HG02642 (cell line): ENCODE data around the gene NADK2.

Experiments
- ATAC-seq: cut with Tn5 transposase; IDR thresholded peaks from one replicate; pipeline ENCODE4 v1.9.1; 2021; ENCODE audit warnings: mild to moderate bottlenecking; ENCODE audit not compliant: unreplicated experiment, poor library complexity

NADK2 gene

DNA sequence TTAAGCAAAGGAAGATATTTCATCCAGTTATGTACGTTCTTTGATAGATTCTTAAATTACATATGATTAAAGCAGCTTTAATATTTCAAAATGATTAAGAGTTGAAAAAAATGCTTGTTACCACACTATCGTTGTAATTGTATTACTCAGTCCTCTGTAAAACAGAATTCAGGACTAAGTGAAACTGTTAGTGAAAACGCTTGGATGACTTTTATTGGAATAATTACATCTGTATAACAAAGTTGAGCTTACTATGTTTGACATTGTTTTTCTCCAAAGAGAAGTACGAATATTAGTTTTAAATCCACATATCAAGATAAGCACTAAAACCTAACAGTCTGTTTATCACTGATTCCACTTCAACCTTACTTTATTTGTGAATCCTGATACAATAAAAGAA, 8.7 kb upstream of the NADK2 start:
- no peak for ATAC-seq

DNA sequence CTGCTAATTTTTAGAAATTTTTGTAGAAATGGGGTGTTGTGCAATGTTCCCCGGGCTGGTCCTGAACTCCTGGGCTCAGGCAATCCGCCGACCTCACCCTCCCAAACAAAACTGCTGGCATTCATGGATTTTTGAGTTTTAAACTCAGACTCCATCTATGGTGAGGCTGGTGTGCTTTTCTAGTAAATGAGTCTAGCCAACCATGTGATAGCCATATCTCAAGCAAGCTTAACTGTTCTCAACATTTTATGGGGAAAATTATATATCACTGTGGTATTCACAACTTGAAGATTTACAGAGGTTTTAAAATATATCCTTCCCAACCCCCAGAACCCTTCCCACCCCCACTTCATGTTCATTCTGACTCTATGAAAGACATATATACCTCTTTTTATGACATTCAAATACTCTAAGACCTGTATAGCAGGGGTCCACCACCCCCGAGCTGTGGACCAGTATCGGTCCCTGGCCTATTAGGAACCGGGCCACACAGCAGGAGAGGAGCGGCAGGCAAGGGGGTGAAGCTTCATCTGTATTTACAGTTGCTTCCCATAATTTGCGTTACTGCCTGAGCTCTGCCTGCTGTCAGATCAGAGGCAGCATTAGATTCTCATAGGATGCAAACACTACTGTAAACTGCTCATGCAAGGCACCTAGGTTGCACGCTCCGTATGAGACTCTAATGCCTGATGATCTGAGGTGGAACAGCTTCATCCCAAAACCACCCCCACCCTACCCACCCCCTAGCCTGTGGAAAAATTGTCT, 4.5 kb upstream of the NADK2 start:
- ATAC-seq, result no peak

DNA sequence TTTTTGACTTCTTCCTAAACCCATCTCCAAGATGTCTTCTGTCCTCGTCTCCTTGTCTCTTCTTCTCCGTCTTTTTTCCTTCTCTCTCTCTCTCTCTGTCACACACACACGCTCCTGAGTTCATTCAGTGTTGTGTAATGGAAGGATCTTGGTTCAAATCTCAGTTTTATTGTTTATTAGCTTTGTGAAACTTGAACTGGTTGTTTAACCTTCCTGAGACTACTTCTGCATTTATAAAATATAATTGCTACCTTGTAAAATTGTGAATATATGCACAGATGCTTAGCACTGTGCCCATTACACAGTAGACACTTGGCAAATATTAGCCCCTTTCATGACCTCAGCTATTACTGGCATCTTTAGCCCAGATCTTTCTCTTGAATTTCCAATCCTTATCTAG, 2.4 kb upstream of the NADK2 start:
- ATAC-seq, result no peak

DNA sequence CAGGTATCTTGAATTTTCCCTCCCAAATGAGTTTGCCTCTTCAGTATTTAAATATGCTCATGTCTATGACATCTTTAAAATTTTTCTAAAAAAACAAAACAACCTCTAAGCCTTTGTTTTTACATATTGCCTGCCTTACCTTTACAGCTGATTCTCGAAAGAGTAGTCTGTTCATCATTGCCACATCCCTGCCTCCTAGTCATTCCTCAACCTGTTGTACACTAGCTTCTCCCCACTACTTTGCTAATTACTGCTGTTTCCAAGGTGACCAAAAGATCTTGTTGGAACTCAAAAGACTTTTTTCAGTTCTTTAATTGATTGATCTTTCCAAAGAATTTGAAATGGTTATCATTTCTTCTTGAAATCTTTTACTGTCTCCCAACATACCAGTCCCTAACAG, 1.9 kb upstream of the NADK2 start:
- ATAC-seq, result no peak

DNA sequence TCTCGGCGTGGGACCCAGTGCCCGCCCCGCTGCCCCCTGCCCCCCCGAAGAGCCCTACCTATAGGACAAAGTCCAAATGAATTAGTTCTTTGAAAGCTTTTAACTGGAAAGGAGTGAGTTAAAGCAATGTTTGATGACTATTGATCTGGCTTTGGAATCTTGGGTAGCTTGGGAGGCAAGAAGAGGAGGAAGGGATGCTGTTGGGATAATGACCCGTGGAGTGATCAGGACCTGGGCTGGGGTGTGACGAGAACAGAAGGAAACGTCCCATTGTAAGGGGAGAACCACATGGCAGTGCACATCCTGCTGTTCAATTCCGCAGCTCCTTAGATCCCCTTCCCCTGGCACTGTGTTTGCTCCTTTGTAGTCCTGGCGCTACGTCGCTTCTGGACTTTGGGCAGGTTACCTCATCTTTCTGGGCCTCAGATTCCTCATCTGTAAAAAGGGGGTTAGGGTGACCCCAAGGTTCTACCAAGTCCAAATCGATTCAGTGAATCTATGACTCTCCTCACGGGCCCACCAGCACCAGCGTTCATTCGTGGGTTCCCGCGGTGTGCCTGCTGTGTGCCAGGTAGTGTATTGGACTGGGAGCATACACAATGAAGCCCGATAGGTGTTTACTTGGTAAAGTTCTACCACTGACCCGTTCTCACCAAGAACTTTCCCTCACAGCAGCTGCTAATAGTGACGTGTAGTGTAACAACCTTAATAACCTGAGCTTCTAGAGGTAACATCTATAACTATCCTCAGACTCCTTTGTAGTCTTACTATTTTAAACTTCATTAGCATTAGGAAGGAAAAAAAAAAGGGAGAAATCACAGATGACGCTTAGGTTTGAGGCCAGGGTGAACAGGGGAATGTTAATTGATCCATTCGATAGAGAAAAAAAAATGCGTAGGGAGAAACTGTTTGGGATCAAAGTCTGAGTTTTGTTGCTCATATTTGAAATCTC, 1.1 kb upstream of the NADK2 start:
- no peak for ATAC-seq

DNA sequence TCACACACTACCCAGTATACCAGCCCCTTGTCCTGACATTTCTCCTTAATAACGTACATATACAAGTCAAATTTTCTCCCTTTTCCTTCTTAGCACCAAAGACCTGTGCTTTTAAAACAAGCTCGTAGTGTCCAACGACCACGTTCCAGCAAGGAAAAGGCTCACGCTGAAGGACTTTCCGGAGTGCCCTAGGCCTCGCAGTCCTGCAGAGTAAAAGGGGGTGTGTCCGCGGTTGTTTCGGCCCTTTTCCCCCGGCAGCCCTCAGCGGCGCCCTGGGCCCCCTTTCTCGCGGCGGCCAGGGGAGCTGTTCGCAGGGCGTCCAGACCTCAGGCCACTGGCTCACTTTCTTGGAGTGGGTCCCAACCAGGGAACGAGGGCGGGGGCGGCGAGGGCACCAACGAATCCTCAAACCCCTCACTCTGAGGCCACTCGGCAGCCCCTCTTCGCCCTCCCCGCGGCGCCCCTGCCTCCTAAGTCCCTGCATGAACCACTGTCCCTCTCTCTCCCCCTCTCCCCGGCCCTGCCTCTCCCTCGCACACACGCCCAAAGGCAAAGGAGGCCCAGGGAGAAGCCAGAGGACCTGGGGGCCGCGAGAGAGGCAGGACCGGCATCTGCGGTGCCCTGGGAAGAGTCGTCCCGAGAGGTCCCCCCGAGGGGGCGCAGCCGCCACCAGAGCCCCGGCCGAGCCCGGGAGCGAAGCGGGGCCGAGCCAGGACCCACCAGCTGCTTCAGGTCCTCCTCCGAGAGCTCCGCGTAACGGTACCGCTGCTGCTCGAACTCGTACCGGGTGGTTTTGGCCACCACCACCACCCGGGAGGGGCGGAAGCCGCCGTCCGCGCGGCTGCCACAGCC, 720 bp downstream of the NADK2 start:
- peak; percentile 27 for ATAC-seq

DNA sequence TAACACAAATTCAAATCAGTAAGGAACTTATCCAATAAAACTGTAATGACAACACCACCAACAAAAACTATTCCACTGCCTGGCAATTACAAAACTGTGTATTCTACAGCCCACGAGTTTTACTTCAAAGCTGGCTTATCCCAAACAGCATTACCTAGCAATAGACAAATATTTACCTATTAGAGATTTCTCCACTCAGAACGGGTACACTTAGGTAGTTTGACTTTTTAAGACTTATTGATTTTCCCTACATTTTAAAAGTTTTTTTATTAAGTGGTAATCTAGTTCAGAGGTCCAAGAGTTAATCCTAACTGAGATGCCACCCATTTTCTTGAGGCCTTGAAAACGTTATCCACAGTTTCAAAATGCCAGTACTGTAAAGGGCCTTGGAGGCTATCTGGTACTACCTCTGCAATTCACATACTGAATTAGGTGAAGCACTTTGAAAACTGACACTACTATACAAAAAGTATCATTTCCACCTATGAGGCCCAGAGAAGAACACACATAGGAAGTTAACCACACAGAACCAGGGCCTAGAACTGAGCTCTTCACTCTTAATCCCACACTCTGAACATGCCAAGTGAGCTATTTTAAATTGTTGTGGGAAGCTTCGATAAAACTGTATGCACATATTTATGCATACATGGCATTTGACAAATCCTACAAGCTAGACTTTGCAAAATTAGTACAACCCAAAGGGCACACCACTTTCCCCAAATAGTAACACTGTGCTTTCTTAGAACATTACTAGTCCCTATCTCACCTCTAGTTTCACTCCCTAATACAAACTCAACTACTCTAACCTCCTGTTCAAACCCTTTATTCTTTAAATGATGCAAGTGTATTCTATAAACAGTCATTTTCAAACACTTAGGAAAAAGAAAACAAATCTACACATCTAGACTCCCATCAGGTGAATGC, 2.1 kb downstream of the NADK2 start:
- ATAC-seq, result no peak

DNA sequence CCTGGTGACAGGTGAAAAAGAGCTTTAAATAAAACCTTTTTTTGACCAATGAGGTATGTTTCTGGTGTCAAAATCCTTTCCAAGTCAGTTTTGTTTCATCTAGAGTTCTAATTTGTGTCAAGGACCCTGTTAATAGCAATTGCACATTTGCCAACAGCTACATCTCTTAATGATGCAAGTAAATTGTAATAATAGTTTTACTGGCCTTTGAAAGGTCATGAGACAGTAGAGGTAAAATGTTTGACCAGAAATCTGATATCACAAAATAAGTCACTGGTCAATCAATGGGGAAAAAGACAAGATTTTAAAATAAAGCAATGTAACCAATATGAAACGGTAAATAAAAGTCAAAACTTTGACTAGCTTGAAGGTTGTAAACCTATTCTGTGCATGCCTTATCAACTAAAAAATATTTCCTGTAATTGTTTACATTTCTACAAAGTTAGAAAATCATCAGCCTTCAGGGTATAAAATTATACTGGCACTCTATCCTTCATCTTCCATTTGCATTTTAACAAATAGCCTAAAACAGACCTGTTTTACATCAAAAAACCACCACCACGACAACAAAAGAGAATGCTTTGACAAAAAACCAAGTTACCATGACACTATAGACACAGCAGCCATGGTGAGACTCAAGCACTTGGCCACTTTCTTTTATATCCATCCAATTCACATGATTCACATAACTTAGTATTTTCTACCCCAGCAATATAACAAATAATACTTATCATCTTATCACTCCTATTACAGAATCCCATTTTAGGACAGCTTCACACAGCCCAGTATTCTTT, 3.0 kb downstream of the NADK2 start:
- no peak for ATAC-seq

DNA sequence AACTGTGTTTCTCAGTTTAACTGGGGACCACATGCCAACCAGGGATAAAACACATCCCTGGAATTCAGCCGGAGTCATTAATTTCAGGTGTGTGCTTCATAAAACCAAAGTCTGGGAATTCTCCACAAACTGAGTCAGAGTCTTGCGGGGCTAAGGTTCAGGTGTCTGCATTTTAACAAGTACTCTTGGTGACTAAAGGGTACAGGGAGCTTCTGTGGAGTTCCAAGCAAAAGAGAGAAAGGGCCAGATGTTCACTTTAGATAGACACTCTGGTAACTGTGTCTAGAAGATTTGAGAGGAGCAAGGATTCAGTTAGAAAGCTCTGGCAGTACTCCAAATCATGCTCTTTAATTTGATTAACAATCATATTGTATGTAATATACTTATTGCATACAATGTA, 4.0 kb downstream of the NADK2 start:
- ATAC-seq, result no peak

DNA sequence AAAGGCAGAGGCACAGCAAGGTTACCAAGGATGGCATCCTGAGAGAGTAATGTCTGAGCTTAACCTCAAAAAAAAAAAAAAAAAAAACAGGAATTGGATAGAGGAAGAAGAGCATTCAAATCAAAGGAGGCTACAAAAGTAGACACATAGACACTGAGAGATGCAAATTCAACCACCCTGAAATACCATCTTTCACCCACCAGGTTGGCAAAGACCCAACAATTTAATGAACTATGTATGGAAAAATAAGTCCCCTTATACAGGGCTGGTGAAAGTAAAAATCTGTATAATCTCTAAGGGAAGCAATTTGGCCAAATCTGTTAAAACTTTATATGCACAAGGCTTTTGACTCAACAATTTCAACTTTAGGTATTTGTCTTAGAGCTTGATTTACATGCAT, 4.9 kb downstream of the NADK2 start:
- ATAC-seq, result no peak

DNA sequence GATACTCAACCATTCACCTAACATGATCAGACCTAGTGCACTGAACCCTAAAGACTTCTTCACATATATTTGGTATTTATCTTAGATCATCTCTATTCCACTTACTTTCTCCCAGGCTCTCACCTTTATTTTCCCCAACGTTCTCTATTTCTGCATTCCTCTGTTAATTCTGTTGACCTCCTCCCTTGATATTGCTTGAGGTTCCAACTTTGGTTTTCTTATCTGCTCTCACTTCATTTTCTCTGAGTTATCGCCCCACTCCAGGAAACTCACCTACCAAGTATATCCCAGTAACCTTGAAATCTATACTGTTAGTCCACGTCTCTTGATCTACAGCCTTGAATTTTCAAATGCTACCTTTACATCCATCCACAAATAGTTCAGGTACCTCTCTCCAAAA, 9.2 kb downstream of the NADK2 start:
- no peak for ATAC-seq

DNA sequence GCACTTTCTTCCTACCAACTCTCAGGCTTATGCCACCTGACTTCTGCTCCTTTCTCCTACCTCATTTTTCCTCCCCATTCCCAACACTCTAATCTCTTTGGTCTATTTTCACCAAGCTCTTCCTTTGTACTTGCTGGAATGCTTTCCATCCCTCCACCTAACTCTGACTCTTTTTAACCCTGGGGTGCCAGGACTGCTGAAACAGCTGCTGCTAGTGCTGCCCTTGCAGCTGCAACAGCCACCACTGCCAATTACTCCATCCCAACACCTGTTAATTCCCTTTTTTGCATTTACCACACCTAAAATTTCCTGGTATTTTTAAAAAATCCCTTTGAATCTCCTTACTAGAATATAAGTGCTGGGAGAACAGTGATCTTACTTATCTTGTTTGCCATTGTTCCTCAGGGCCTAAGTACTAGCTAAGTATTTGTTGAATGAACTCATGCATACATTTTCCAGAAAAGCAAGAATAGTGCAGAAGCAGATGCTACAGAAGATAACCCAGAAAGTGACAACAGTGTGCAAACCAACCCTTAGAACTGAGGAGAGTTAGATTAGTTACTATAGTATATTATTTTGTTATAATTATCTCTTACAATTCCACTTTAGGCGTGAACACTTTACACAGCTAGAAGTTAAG, 11.5 kb downstream of the NADK2 start:
- no peak for ATAC-seq

DNA sequence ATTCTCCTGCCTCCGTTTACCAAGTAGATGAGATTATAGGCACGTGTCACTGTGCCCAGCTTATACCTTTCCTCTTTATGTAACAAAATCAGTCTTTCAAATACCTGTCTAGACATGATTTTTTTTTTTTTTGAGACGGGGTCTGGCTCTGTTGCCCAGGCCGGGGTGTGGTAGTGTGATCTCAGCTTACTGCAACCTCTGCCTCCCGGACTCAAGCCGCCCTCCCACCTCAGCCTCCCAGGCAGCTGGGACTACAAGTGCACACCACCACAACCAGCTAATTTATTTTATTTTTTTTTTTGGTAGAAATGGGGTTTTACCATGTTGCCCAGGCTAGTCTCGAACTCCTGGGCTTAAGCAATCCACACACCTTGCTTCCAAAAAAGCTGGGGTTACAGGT, 13.2 kb downstream of the NADK2 start:
- no peak for ATAC-seq

DNA sequence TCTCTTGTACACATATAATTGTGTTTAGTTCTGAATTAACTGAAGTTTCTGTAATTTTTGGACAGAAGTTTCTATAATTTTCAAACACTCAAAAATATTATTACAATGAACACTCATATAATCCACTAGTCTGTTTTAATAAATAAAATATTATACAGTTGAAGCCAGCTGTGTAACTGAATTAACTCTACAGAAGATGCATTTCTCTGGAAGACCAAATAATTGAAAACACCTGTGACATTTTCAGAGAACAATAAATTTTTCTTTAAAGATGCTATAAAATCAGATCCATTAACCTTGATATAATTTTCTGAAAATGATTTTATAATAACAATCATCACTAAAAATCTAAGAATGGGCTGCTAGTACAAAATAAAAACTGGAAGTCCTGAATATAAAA, 14.7 kb downstream of the NADK2 start:
- ATAC-seq, result no peak

DNA sequence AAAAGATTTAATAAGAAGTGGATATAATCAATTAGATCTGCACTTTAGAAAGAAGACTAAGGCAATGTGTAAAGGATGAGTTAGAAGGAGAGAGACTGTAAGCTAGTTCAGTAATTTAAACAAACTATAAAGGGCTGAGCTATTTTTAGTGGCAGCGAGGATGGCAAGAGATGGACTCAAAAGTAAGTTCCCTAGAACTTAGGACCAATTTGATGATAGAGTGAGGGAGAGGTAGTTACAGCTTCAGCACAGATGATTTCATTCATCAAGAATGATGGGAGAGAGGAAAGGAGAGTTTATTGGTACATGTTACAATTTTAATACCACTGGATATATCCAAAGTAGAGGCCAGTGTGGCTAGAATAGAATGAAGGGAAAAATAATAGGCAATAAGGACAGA, 19.1 kb downstream of the NADK2 start:
- no peak for ATAC-seq

DNA sequence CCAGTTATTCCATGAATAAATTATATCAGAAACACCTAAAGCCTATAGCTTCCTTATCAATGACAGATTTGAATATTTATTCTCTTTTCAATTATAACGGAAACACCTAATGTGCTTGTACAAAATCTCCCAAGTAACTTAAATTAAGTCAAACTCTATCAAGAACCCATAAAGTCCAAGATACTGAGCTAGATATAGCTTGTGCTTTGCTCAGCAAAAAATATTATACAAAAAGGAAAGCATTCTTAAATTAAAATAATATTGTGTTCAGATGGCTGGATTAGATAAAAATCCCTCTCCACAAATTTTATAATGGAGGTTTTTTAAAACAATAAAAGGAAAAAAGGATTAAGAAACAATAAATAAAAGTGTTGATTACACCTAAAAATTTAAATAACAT, 23.7 kb downstream of the NADK2 start:
- no peak for ATAC-seq

DNA sequence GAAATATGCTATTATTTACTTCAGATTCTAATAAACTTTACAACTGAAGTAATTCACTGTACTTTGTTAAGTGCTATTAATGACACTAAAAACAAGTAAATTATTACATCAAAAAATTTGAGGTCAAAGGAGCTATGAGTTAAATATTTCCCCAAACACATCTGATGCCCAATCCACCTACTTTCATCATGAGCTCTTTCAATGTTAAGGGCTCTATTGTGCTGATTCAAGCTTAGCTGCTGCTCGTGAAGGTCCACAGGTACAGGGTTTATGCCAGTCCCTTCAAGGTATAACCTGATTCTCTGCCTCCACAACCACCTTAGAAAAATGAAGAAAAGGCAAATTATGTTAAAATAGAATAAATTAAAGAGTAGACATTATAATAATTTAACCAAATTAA, 24.2 kb downstream of the NADK2 start:
- no peak for ATAC-seq

DNA sequence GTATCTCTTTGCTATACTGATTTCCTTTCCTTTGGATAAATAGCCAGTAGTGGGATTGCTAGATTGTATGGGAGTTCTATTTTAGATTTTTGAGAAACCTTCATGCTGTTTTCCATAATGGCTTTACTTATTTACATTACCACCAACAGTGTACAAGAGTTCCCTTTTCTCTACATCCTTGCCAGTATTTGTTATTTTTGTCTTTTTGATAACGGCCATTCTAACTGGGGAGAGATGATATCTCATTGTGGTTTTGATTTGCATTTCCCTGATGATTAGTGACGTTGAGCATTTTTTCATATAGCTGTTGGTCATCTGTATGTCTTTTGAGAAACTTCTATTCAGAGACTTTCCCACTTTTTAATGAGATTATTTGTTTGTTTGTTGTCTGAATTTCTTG, 25.8 kb downstream of the NADK2 start:
- ATAC-seq, result no peak
